OCI-LY1 (cell line): Measurements from ENCODE around the gene PXN.

Source experiments
- H2AFZ ChIP-seq: fragments of 200-600 bp; sonication (generic), shearing (Covaris generic); 2 replicates; pipeline ENCODE4 v1.6.0; 2014; ENCODE audit warnings: antibody characterized with exemption, mild to moderate bottlenecking, low read length
- H3F3A ChIP-seq: fragments of 200-600 bp; sonication (generic), shearing (Covaris generic); 2 replicates; pipeline ENCODE4 v1.6.0; 2014; ENCODE audit warnings: mild to moderate bottlenecking, antibody characterized with exemption, low read length, moderate library complexity; ENCODE audit not compliant: insufficient read depth
- H3K27ac ChIP-seq: fragments of 200-600 bp; sonication (generic); 2 replicates; pipeline ENCODE4 v1.5.1; 2014; ENCODE audit warnings: low read length, mixed run types, mild to moderate bottlenecking, low read depth; ENCODE audit not compliant: poor library complexity, severe bottlenecking
- H3K27me3 ChIP-seq: fragments of 200-600 bp; sonication (generic); 2 replicates; pipeline ENCODE4 v1.6.0; 2014; ENCODE audit warnings: antibody characterized with exemption, mild to moderate bottlenecking, low read length, moderate library complexity; ENCODE audit not compliant: insufficient read depth
- H3K36me3 ChIP-seq: fragments of 200-600 bp; sonication (generic); 2 replicates; pipeline ENCODE4 v1.6.1; 2014; ENCODE audit warnings: mild to moderate bottlenecking, antibody characterized with exemption, low read length, moderate library complexity, mixed read lengths; ENCODE audit not compliant: insufficient read depth
- H3K4me1 ChIP-seq: fragments of 200-600 bp; sonication (generic); 2 replicates; pipeline ENCODE4 v1.5.1; 2014; ENCODE audit warnings: mild to moderate bottlenecking, low read length, moderate library complexity; ENCODE audit not compliant: insufficient read depth, severe bottlenecking
- H3K4me2 ChIP-seq: fragments of 200-600 bp; sonication (generic), shearing (Covaris generic); 2 replicates; pipeline ENCODE4 v1.6.1; 2014; ENCODE audit warnings: low read length
- H3K4me3 ChIP-seq: fragments of 200-600 bp; sonication (generic); 2 replicates; pipeline ENCODE4 v1.5.1; 2014; ENCODE audit warnings: low read length, low read depth, mild to moderate bottlenecking, mixed read lengths; ENCODE audit not compliant: poor library complexity, severe bottlenecking
- H3K79me2 ChIP-seq: fragments of 200-600 bp; shearing (Covaris generic); 2 replicates; pipeline ENCODE4 v1.6.1; 2016; ENCODE audit warnings: mixed run types, low read length, mixed read lengths; ENCODE audit not compliant: insufficient read depth
- H3K9ac ChIP-seq: fragments of 200-600 bp; sonication (generic), shearing (Covaris generic); 2 replicates; pipeline ENCODE4 v1.6.1; 2014; ENCODE audit warnings: mild to moderate bottlenecking, low read length, mixed read lengths
- H3K9me2 ChIP-seq: fragments of 200-600 bp; sonication (generic), shearing (Covaris generic); 2 replicates; pipeline ENCODE4 v1.6.1; 2014; ENCODE audit warnings: low read depth, mild to moderate bottlenecking, low read length, mixed read lengths
- H3K9me3 ChIP-seq: fragments of 200-600 bp; shearing (Covaris generic); 2 replicates; pipeline ENCODE4 v1.6.1; 2014; ENCODE audit warnings: low read length, mixed read lengths
- H4K20me1 ChIP-seq: fragments of 200-600 bp; sonication (generic), shearing (Covaris generic); 2 replicates; pipeline ENCODE4 v1.6.0; 2016; ENCODE audit warnings: mild to moderate bottlenecking, low read length; ENCODE audit not compliant: insufficient read depth
- CTCF ChIP-seq: fragments of 200-600 bp; sonication (generic), shearing (Covaris generic); IDR thresholded peaks from 2 replicates; pipeline ENCODE4 v1.5.1; 2017; ENCODE audit warnings: mild to moderate bottlenecking, antibody characterized with exemption, low read length, moderate library complexity, mixed read lengths
- EZH2 ChIP-seq: fragments of 200-600 bp; sonication (generic), shearing (Covaris generic); IDR thresholded peaks from 2 replicates; pipeline ENCODE4 v1.8.0; 2017; ENCODE audit warnings: borderline replicate concordance, mixed run types, mild to moderate bottlenecking, antibody characterized with exemption, low read length, moderate library complexity, mixed read lengths

The PXN gene

GRCh38 chr12:120265473-120266179 lies at the start of gene PXN:
TSS of gene PXN (minus strand) at chr12:120265730. CDS start at chr12:120265629, 101 bp downstream.
- Histone ChIP-seq H3F3A (no peaks in the 10 kb centered on the region), H3K27me3 (peaks cover 8% of the 10 kb centered on the region; the same call in 1 of the 2 replicates), H3K9me2 (no peaks in the 10 kb centered on the region), H3K9ac (peak within 1 kb of the TSS; percentile 70), H3K27ac (no peak within 1 kb of the TSS), H4K20me1 (no peaks in the 10 kb centered on the region), H3K4me1 (peaks cover 9% of the 10 kb centered on the region), H2AFZ (no peak within 1 kb of the TSS), H3K36me3 (no peaks in the 10 kb centered on the region), H3K4me2 (peak within 1 kb of the TSS; percentile 83), H3K9me3 (no peaks in the 10 kb centered on the region), H3K79me2 (no peaks in the 10 kb centered on the region), H3K4me3 (peak within 1 kb of the TSS; percentile 72)
- TF ChIP-seq CTCF (peak; percentile 67), EZH2 (no peak)

- Histone ChIP-seq H3K9me2 (no peaks in the 10 kb centered on the region), H3K36me3 (no peaks in the 10 kb centered on the region), H3K9ac (no peak overlapping the region), H3K4me1 (peaks cover 13% of the 10 kb centered on the region), H3K9me3 (no peaks in the 10 kb centered on the region), H3K79me2 (no peaks in the 10 kb centered on the region), H3K4me3 (no peak overlapping the region), H3K27ac (no peak overlapping the region), H4K20me1 (no peaks in the 10 kb centered on the region), H3K4me2 (no peak overlapping the region), H3F3A (no peaks in the 10 kb centered on the region), H3K27me3 (no peaks in the 10 kb centered on the region), H2AFZ (no peak overlapping the region)
- TF ChIP-seq EZH2 (no peak), CTCF (peak; percentile 55)
These were observed 48.7 kb upstream of the PXN start for GRCh38 chr12:120314220-120314619.

- no peaks in the 10 kb centered on the region for H4K20me1 ChIP-seq
- H3K79me2 ChIP-seq, result no peaks in the 10 kb centered on the region
- no peaks in the 10 kb centered on the region for H3K9me3 ChIP-seq
- H3K4me1 ChIP-seq, result peaks cover 5% of the 10 kb centered on the region
- peak within 1 kb of the TSS; percentile 82 for H3K4me3 ChIP-seq
- peak within 1 kb of the TSS; percentile 84 for H3K9ac ChIP-seq
- H3K36me3 ChIP-seq, result no peaks in the 10 kb centered on the region
- no peaks in the 10 kb centered on the region for H3K9me2 ChIP-seq
- peak within 1 kb of the TSS; percentile 97 for H2AFZ ChIP-seq
- no peaks in the 10 kb centered on the region for H3K27me3 ChIP-seq
- no peaks in the 10 kb centered on the region for H3F3A ChIP-seq
- H3K4me2 ChIP-seq, result peak within 1 kb of the TSS; percentile 98
- TF ChIP-seq EZH2 (no peak), CTCF (peak; percentile 85)
- H3K27ac ChIP-seq, result no peak within 1 kb of the TSS
These were observed 36.7 kb upstream of the PXN start, which contains the start of gene SIRT4 for GRCh38 chr12:120301962-120302815. TSS of gene SIRT4 (plus strand) at chr12:120302321. CDS start at chr12:120303562, 1,241 bp downstream.
